HCT116 (cell line): ENCODE measurements around the gene NIN. TPM values are rescaled to one million over a fixed set of nuclear protein-coding genes. Genes with fewer than 3 reads are reported as not detected.

Experiments
- ATAC-seq: fragments of 200-7000 bp; cut with Tn5 transposase; 2 replicates; pipeline ENCODE4 v1.9.1; 2020; ENCODE audit warnings: mild to moderate bottlenecking, moderate library complexity
- BruUV-seq: library from RNA; stranded (reverse); fragments of 400-500 nt; replicated peaks from 2 replicates; lab custom pipeline; 2021; lab: Mats Ljungman, UMichigan
- CTCF ChIA-PET: fragments of 300-600 bp; sonication (Branson Sonifier 250); formaldehyde crosslinking; loops from one replicate; lab custom pipeline; 2021; ENCODE audit warnings: antibody characterized with exemption; lab: Charles Lee
- POLR2A ChIA-PET: fragments of 300-600, 350-600 bp; sonication (Branson Sonifier 250); formaldehyde crosslinking; loops from one replicate; lab custom pipeline; 2021; ENCODE audit warnings: antibody characterized with exemption; lab: Charles Lee
- RAD21 ChIA-PET, 2 experiments: fragments of 300-600 bp; sonication (Branson Sonifier 250); formaldehyde crosslinking; loops; one replicate each; lab custom pipeline; 2023; ENCODE audit warnings: low total read pairs in 2 of 2; ENCODE audit not compliant: uncharacterized antibody in 2 of 2, unreplicated experiment in 2 of 2, low non-redundant PET in 1 of 2; lab: Charles Lee
- DNase-seq: peaks from one replicate; pipeline ENCODE4 v3.0.0-alpha.2; 2010; ENCODE audit warnings: low read depth, low spot score
- H2AFZ ChIP-seq: fragments of 200-600 bp; shearing (Covaris generic), sonication (generic); 2 replicates; pipeline ENCODE4 v1.6.1; 2017; ENCODE audit warnings: low read depth, mixed run types, mixed read lengths, antibody characterized with exemption, low read length; ENCODE audit not compliant: poor library complexity, severe bottlenecking
- H3K27ac ChIP-seq: 2 replicates; pipeline ENCODE4 v1.5.1; 2012; ENCODE audit warnings: low read depth, low read length
- H3K27me3 ChIP-seq: fragments of 200-600 bp; sonication (generic); 2 replicates; pipeline ENCODE4 v1.6.1; 2016; ENCODE audit warnings: mixed run types, low read length, mixed read lengths; ENCODE audit not compliant: insufficient read depth
- H3K36me3 ChIP-seq, 2 experiments: fragments of 200-500 bp in 1 of 2; fragments of 200-600 bp in 1 of 2; sonication (Bioruptor generic) in 1 of 2; sonication (generic) in 1 of 2; 2 replicates each; pipeline versions ENCODE4 v1.5.1 to v1.6.1; 2014 to 2016; ENCODE audit warnings: low read length in 2 of 2, inconsistent platforms in 1 of 2, mixed read lengths in 1 of 2, mixed run types in 1 of 2; ENCODE audit not compliant: insufficient read depth in 2 of 2, control insufficient read depth in 1 of 2
- H3K4me1 ChIP-seq, 2 experiments: fragments of 200-600 bp in 1 of 2; sonication (generic) in 1 of 2; 2 replicates each; pipeline versions ENCODE4 v1.5.1 to v1.6.1; 2012 to 2017; ENCODE audit warnings: low read length in 2 of 2, inconsistent platforms in 1 of 2, mild to moderate bottlenecking in 1 of 2, mixed read lengths in 1 of 2, mixed run types in 1 of 2, moderate library complexity in 1 of 2; ENCODE audit not compliant: insufficient read depth in 2 of 2, control insufficient read depth in 1 of 2
- H3K4me2 ChIP-seq: fragments of 200-600 bp; sonication (generic); 2 replicates; pipeline ENCODE4 v1.6.1; 2017; ENCODE audit warnings: mixed run types, low read length, mixed read lengths
- H3K4me3 ChIP-seq, 2 experiments: fragments of 200-600 bp in 1 of 2; sonication (generic) in 1 of 2; replicated peaks in 1 of 2; 2 replicates each; pipeline ENCODE4 v1.5.1; 2011 to 2016; ENCODE audit warnings: low read length in 2 of 2, control low read depth in 1 of 2, low read depth in 1 of 2, mild to moderate bottlenecking in 1 of 2, mixed read lengths in 1 of 2, mixed run types in 1 of 2
- H3K79me2 ChIP-seq: fragments of 200-600 bp; sonication (generic); 2 replicates; pipeline ENCODE4 v1.6.1; 2017; ENCODE audit warnings: mild to moderate bottlenecking, mixed run types, low read length, moderate library complexity, mixed read lengths; ENCODE audit not compliant: insufficient read depth
- H3K9ac ChIP-seq: fragments of 200-600 bp; sonication (generic); 2 replicates; pipeline ENCODE4 v1.6.1; 2016; ENCODE audit warnings: low read length, mixed read lengths
- H3K9me2 ChIP-seq: fragments of 200-600 bp; sonication (generic), shearing (Covaris generic); 2 replicates; pipeline ENCODE4 v1.6.1; 2017; ENCODE audit warnings: mixed run types, mild to moderate bottlenecking, moderate library complexity; ENCODE audit not compliant: insufficient read depth
- H3K9me3 ChIP-seq, 2 experiments: fragments of 200-500 bp in 1 of 2; fragments of 200-600 bp in 1 of 2; sonication (Bioruptor generic) in 1 of 2; sonication (generic) in 1 of 2; 2 replicates each; pipeline ENCODE4 v1.6.1; 2014 to 2017; ENCODE audit warnings: low read length in 2 of 2, mixed read lengths in 2 of 2, inconsistent platforms in 1 of 2, low read depth in 1 of 2, mild to moderate bottlenecking in 1 of 2, mixed run types in 1 of 2, moderate library complexity in 1 of 2; ENCODE audit not compliant: control insufficient read depth in 1 of 2, insufficient read depth in 1 of 2
- H4K20me1 ChIP-seq: fragments of 200-600 bp; sonication (generic), shearing (Covaris generic); 2 replicates; pipeline ENCODE4 v1.6.1; 2017; ENCODE audit warnings: mixed run types, mild to moderate bottlenecking, moderate library complexity; ENCODE audit not compliant: insufficient read depth
- CBX3 ChIP-seq: IDR thresholded peaks from 2 replicates; pipeline ENCODE4 v1.6.1; 2012; ENCODE audit warnings: low read depth
- CEBPB ChIP-seq: IDR thresholded peaks from 2 replicates; pipeline ENCODE4 v1.6.1; 2012; ENCODE audit warnings: low read depth
- ELF1 ChIP-seq: IDR thresholded peaks from 2 replicates; pipeline ENCODE4 v1.6.1; 2012; ENCODE audit warnings: low read depth, borderline replicate concordance
- EZH2phosphoT487 ChIP-seq: fragments of 200-600 bp; IDR thresholded peaks from 2 replicates; pipeline ENCODE4 v1.6.1; 2018; ENCODE audit warnings: antibody characterized with exemption, borderline replicate concordance
- JUND ChIP-seq: IDR thresholded peaks from 2 replicates; pipeline ENCODE4 v1.6.1; 2012
- POLR2A ChIP-seq: IDR thresholded peaks from 2 replicates; pipeline ENCODE4 v1.7.0; 2011; ENCODE audit warnings: borderline replicate concordance; ENCODE audit not compliant: insufficient read depth, insufficient read length; ENCODE audit errors: extremely low read depth
- RAD21 ChIP-seq: IDR thresholded peaks from 2 replicates; pipeline ENCODE4 v1.6.1; 2012; ENCODE audit warnings: low read depth, mild to moderate bottlenecking
- SP1 ChIP-seq: IDR thresholded peaks from 2 replicates; pipeline ENCODE4 v1.6.1; 2012; ENCODE audit warnings: low read depth
- TCF7L2 ChIP-seq: IDR thresholded peaks from 2 replicates; pipeline ENCODE4 v1.7.0; 2011; ENCODE audit warnings: borderline replicate concordance, inconsistent platforms; ENCODE audit not compliant: insufficient read depth, insufficient read length; ENCODE audit errors: extremely low read depth
- YY1 ChIP-seq: IDR thresholded peaks from 2 replicates; pipeline ENCODE4 v1.6.1; 2011; ENCODE audit warnings: low read length, low read depth, moderate library complexity, mild to moderate bottlenecking; ENCODE audit not compliant: insufficient replicate concordance; ENCODE audit errors: extremely low read depth
- ZFX ChIP-seq: fragments of 450-650 bp; IDR thresholded peaks from 2 replicates; pipeline ENCODE4 v1.6.1; 2017
- ZNF274 ChIP-seq: fragments of 200-500 bp; sonication (Bioruptor generic); IDR thresholded peaks from 2 replicates; pipeline ENCODE4 v1.6.1; 2014; ENCODE audit warnings: mild to moderate bottlenecking, low read depth, low read length, inconsistent platforms
- intact Hi-C: fragments of 100-400 bp; cut with micrococcal nuclease; formaldehyde crosslinking; loops from 2 replicates; pipeline ENCODE4 v1.10.0; 2022
- total RNA-seq: library from RNA; stranded (reverse); gene quantifications from one replicate; pipeline ENCODE4 v1.2.1, GENCODE V29; 2021; ENCODE audit not compliant: unreplicated experiment
- TF ChIP-seq, protein P1 (sequence below): IDR thresholded peaks from 2 replicates; pipeline ENCODE4 v1.6.1; 2012; ENCODE audit warnings: low read depth
- TF ChIP-seq, protein P2 (sequence below): IDR thresholded peaks from 2 replicates; pipeline ENCODE4 v1.6.1; 2012
- TF ChIP-seq, protein P3 (sequence below): IDR thresholded peaks from 2 replicates; pipeline ENCODE4 v1.6.1; 2011; ENCODE audit warnings: mild to moderate bottlenecking, low read length, moderate library complexity; ENCODE audit not compliant: insufficient replicate concordance; ENCODE audit errors: extremely low read depth

The NIN gene
- total RNA-seq, 1 experiment from 2014 or later: 39.6 TPM

DNA sequence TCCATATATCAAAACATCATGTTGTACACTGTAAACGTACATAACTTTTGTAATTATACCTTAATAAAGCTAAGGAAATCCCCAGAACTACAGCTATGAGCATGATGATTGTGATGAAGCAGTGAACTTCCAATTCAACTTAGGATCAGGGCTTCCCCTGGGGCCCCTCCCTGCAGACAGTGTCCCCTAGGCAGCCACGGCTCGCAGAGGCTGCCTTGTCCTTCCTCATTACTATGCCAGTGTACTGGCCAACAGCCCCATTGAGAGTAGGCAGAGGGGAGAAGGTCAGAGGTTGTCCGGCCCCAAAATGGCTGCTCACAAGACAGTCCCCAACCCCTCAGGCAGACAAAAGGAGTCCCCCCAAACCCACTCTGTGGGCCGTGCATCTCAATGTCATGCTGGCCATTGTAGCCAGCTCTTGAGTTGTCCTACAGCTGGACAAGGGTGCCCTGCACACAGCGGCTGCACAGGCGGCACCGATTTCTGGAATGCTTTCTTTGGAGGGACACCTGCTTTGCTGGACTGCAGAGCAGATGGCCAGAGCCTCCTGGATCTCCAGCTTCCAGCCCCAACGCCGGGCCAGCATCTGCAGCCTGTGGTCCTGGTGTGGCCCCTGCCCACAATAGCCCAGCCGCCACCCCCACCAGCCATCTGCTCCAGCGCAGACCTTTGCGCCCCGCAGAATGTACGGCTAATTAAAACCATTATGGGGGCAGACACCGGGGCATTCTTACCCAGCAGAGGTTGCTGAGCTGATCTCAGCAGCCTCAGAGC, 46.1 kb downstream of the NIN start (continued):
- TF ChIP-seq, protein P1, sequence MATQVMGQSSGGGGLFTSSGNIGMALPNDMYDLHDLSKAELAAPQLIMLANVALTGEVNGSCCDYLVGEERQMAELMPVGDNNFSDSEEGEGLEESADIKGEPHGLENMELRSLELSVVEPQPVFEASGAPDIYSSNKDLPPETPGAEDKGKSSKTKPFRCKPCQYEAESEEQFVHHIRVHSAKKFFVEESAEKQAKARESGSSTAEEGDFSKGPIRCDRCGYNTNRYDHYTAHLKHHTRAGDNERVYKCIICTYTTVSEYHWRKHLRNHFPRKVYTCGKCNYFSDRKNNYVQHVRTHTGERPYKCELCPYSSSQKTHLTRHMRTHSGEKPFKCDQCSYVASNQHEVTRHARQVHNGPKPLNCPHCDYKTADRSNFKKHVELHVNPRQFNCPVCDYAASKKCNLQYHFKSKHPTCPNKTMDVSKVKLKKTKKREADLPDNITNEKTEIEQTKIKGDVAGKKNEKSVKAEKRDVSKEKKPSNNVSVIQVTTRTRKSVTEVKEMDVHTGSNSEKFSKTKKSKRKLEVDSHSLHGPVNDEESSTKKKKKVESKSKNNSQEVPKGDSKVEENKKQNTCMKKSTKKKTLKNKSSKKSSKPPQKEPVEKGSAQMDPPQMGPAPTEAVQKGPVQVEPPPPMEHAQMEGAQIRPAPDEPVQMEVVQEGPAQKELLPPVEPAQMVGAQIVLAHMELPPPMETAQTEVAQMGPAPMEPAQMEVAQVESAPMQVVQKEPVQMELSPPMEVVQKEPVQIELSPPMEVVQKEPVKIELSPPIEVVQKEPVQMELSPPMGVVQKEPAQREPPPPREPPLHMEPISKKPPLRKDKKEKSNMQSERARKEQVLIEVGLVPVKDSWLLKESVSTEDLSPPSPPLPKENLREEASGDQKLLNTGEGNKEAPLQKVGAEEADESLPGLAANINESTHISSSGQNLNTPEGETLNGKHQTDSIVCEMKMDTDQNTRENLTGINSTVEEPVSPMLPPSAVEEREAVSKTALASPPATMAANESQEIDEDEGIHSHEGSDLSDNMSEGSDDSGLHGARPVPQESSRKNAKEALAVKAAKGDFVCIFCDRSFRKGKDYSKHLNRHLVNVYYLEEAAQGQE: no peak
- TF ChIP-seq, protein P2, sequence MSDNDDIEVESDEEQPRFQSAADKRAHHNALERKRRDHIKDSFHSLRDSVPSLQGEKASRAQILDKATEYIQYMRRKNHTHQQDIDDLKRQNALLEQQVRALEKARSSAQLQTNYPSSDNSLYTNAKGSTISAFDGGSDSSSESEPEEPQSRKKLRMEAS: no peak
- no peak for TF ChIP-seq POLR2A
- TF ChIP-seq YY1: no peak
- no peak for TF ChIP-seq CBX3
- TF ChIP-seq ELF1: no peak

DNA sequence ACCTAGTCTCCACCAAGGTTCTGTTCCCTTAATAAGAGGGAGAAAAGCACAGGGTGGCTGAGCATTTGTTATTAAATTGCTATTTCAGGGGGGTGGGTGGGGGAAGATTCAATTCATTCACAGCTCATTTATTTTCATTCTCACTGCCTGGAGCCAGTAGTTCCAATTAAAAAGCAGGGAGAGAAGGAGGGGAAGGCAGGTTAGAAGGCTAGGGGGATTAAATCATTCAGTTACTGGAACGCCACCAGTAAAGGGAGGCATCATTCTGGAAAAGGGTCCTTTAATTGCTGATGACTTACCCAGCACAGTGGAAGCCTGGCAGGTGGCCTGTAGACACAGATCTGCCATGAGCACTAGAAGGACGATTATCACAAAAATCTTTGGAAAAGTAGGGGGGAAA, 47.4 kb downstream of the NIN start:
- H3K9ac ChIP-seq: no peak overlapping the region
- BruUV-seq: no TSS peak
- H3K27me3 ChIP-seq: no peaks in the 10 kb centered on the region
- no peak overlapping the region for H3K27ac ChIP-seq
- H3K4me1 ChIP-seq: no peaks in the 10 kb centered on the region
- H3K4me2 ChIP-seq: no peak overlapping the region
- ChIA-PET CTCF (no interaction called here), RAD21 (no interaction called here), POLR2A (no interaction called here)
- no peak overlapping the region for H3K4me3 ChIP-seq
- no peaks in the 10 kb centered on the region for H3K9me3 ChIP-seq
- H3K79me2 ChIP-seq: no peaks in the 10 kb centered on the region
- H2AFZ ChIP-seq: no peak overlapping the region
- H4K20me1 ChIP-seq: no peaks in the 10 kb centered on the region
- DNase-seq: no peak
- intact Hi-C loops: no loop called here
- no peak for ATAC-seq
- H3K9me2 ChIP-seq: no peaks in the 10 kb centered on the region
- no peaks in the 10 kb centered on the region for H3K36me3 ChIP-seq
- TF ChIP-seq ZNF274: no peak
- no peak for TF ChIP-seq TCF7L2
- TF ChIP-seq ZFX: no peak
- TF ChIP-seq, protein P1: no peak
- TF ChIP-seq, protein P2: no peak
- TF ChIP-seq SP1: no peak
- TF ChIP-seq JUND: no peak
- TF ChIP-seq YY1: no peak
- no peak for TF ChIP-seq RAD21
- no peak for TF ChIP-seq EZH2phosphoT487
- no peak for TF ChIP-seq CBX3
- no peak for TF ChIP-seq CEBPB
- TF ChIP-seq, protein P3, sequence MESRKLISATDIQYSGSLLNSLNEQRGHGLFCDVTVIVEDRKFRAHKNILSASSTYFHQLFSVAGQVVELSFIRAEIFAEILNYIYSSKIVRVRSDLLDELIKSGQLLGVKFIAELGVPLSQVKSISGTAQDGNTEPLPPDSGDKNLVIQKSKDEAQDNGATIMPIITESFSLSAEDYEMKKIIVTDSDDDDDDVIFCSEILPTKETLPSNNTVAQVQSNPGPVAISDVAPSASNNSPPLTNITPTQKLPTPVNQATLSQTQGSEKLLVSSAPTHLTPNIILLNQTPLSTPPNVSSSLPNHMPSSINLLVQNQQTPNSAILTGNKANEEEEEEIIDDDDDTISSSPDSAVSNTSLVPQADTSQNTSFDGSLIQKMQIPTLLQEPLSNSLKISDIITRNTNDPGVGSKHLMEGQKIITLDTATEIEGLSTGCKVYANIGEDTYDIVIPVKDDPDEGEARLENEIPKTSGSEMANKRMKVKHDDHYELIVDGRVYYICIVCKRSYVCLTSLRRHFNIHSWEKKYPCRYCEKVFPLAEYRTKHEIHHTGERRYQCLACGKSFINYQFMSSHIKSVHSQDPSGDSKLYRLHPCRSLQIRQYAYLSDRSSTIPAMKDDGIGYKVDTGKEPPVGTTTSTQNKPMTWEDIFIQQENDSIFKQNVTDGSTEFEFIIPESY: no peak
